Sigmoid colon (tissue), 3 donors: ENCODE results near the gene MAP3K2.

Experiments
- CTCF ChIP-seq, 4 experiments: fragments of 450-650 bp in 3 of 4; fragments of 200-600 bp in 1 of 4; IDR thresholded peaks; one replicate each; pipeline ENCODE4 v1.5.1; 2016 to 2019; ENCODE audit warnings: antibody characterized with exemption in 4 of 4, mild to moderate bottlenecking in 3 of 4, moderate library complexity in 2 of 4
- POLR2A ChIP-seq, 2 donors: fragments of 450-650 bp; IDR thresholded peaks; one replicate each; pipeline ENCODE4 v1.6.1; 2016; ENCODE audit warnings: antibody characterized with exemption in 2 of 2, mild to moderate bottlenecking in 2 of 2, moderate library complexity in 2 of 2

- TF ChIP-seq CTCF (IDR thresholded peaks at IDR 0.05): no peak
- TF ChIP-seq POLR2A (IDR thresholded peaks at IDR 0.05): no peak
These were observed 43.7 kb upstream of the MAP3K2 start for GRCh38 chr2:127431408-127432023.
